ENCODE measurements around the gene ZNF644. TPM values are rescaled to one million over a fixed set of nuclear protein-coding genes. Genes with fewer than 3 reads are reported as not detected.

Gene ZNF644
- total RNA-seq, 1 donor from 2014 or later: 39.2 TPM

DNA sequence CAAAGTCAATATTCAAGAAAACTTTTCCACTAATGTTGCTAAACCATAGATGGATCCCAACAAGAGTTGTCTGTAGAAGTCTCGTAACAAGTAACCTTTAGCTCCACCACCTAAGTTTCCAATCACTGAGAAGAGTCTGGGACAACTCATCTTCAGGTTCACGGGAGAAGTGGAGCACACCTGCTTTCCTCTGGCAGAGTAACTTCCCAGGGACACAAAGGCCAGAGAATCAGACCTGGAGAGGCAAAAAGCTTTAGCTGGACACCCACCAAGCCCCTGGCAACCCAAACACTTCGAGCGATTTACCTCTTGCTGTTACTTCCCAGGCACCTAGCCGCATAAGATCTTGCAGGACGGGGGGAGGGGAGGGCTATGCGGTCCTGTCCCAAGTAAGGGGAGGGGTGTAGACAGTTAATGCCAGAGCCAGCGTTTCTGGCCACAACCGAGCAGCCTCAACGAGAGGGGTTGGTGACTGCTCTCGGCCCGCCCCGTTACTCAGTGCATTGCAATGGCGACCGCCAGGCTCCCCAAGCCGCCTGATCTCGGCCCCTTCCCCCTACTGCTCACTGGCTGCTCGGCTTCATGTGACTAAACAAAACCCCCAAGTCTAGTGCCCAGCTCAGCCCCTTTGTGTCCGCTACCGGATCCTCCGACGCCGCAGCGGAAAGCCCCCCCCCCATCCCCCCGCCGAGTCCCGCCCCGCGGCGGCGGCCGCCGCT, 709 bp downstream of the ZNF644 start:
- DNase-seq (ENCODE audit: low spot score): peak; percentile 46

- DNase-seq (ENCODE audit: low spot score): no peak
Observed at GRCh38 chr1:91020486-91020885, 1.3 kb downstream of the ZNF644 start.

- DNase-seq (ENCODE audit: low spot score): no peak
Observed at GRCh38 chr1:91018006-91018405, 3.8 kb downstream of the ZNF644 start.

GRCh38 chr1:91015794-91016550, 5.9 kb downstream of the ZNF644 start:
- no peak for DNase-seq (ENCODE audit: low spot score)

- DNase-seq (ENCODE audit: low spot score): no peak
Observed at GRCh38 chr1:91015358-91015780, 6.5 kb downstream of the ZNF644 start.

GRCh38 chr1:91014475-91014874, 7.4 kb downstream of the ZNF644 start:
- no peak for DNase-seq (ENCODE audit: low spot score)

GRCh38 chr1:91013302-91013701, 8.5 kb downstream of the ZNF644 start:
- DNase-seq (ENCODE audit: low spot score): no peak

DNA sequence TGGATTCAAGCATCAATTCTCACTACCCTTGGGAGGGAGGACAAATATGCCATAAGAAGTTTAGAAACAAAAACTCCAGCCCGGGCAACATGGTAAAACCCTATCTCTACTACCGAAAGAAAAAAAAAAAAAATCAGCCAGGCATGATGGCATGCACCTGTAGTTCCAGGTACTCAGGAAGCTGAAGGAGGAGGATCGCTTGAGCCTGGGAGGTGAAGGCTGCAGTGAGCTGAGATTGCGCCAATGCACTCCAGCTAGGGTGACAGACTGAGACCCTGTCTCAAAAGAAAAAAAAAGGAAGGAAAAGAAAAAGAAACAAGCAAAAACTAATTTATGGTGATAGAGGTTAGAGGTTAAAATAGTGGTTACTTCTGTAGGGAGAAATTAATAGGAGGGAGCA, 9.6 kb downstream of the ZNF644 start:
- DNase-seq (ENCODE audit: low spot score): no peak

- DNase-seq (ENCODE audit: low spot score): no peak
Observed at GRCh38 chr1:91011726-91012125, 10.1 kb downstream of the ZNF644 start.

- DNase-seq (ENCODE audit: low spot score): no peak
Observed at GRCh38 chr1:91007827-91008226, 14.0 kb downstream of the ZNF644 start.

- DNase-seq (ENCODE audit: low spot score): no peak
Observed at GRCh38 chr1:91007092-91007491, 14.7 kb downstream of the ZNF644 start.

- no peak for DNase-seq (ENCODE audit: low spot score)
Observed at GRCh38 chr1:91006113-91006908, 15.5 kb downstream of the ZNF644 start.

- no peak for DNase-seq (ENCODE audit: low spot score)
Observed at GRCh38 chr1:91005285-91005684, 16.6 kb downstream of the ZNF644 start.

- no peak for DNase-seq (ENCODE audit: low spot score)
Observed at GRCh38 chr1:91004145-91004544, 17.7 kb downstream of the ZNF644 start.

DNA sequence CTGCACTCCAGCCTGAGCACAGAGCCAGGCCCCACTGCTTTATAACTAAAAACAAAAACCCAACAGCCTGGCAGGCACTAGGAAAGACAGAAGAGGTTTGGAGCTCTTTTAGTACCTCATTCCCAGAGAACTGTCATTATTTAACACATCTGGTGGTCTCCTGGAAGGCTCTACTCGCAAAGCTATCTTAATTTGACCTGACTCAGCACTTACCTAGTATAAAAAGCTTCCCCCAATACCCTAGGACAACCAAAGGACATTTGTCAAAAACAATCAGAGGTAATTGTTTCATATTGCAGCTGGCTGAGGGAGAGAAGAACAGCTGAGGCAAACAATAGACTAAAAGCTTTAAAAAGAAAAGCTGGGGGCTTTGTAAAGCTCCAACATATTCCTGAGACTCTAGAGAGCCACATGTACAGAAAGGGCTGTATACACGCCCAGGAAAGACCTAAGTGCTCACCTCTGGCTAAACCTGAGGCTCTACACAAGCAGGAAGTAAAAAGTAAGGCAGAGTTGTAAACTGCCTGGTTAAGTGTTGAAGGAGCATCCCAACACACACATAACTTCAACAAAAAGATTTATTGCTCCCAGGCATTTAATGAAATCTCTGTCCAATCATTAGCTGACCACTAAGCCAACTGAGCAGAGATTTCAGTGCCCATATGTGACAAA, 25.0 kb downstream of the ZNF644 start:
- DNase-seq (ENCODE audit: low spot score): no peak

- no peak for DNase-seq (ENCODE audit: low spot score)
Observed at GRCh38 chr1:90995311-90995894, 26.4 kb downstream of the ZNF644 start.

DNA sequence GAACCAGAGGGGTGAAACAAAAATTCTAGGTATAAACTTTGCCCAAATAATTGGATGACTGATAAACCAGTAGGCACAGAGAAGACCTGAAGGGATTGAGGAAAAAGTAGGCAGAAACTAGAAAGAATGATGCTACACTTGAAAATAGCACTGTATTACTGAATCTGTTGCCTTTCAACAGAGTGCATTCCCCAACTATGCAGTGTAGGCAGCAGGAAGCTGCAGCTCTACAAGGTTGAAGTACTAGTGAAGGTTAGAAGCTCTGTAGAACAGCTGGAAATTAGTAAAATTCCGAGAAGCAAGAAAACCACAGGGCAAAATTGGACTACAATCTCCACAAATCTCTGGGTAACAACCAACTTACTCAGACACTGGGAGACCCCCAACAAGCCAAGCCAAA, 27.4 kb downstream of the ZNF644 start:
- no peak for DNase-seq (ENCODE audit: low spot score)

- peak; percentile 19 for DNase-seq (ENCODE audit: low spot score)
Observed at GRCh38 chr1:90993245-90993644, 28.6 kb downstream of the ZNF644 start.

- DNase-seq (ENCODE audit: low spot score): no peak
Observed at GRCh38 chr1:90990779-90991178, 31.1 kb downstream of the ZNF644 start.

GRCh38 chr1:90989990-90990389, 31.8 kb downstream of the ZNF644 start:
- DNase-seq (ENCODE audit: low spot score): no peak

GRCh38 chr1:90989302-90989701, 32.5 kb downstream of the ZNF644 start:
- DNase-seq (ENCODE audit: low spot score): no peak

- DNase-seq (ENCODE audit: low spot score): no peak
Observed at GRCh38 chr1:90987841-90988240, 34.0 kb downstream of the ZNF644 start.

Data from mucosa of gallbladder (tissue), 1 donor.